Hepatocyte (in vitro differentiated cells): Measurements from ENCODE around the gene ZNF804B.

Experiments
- EZH2 ChIP-seq: fragments of 200-600 bp; sonication (generic); IDR thresholded peaks from 2 replicates; pipeline ENCODE4 v1.6.1; 2016; ENCODE audit warnings: antibody characterized with exemption, mild to moderate bottlenecking, borderline replicate concordance
- TF ChIP-seq, protein P1 (sequence below): fragments of 200-600 bp; sonication (generic); IDR thresholded peaks from 2 replicates; pipeline ENCODE4 v1.5.1; 2016; ENCODE audit warnings: antibody characterized with exemption, mild to moderate bottlenecking; ENCODE audit not compliant: poor library complexity

DNA sequence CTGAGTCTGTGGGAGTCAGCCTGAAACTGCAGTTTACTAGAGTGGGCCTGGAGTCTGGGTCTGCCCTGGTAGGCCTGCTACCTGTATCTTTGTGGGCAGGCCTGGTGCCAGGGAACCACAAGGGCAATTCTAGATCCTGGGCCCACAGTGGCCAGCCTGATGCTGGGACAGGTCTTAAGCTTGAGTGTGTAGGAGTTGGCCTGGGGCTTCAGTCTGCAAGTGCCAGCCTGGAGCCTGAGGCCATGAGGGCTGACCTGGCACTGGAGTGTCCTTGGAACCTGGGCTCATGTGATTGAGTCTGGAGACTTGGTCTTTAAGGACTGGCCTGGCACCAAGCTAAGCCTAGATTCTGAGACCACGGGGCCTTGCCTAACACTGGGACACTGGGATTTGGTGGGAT is 281.7 kb downstream of the ZNF804B start:
- no peak for TF ChIP-seq EZH2
- TF ChIP-seq, protein P1, sequence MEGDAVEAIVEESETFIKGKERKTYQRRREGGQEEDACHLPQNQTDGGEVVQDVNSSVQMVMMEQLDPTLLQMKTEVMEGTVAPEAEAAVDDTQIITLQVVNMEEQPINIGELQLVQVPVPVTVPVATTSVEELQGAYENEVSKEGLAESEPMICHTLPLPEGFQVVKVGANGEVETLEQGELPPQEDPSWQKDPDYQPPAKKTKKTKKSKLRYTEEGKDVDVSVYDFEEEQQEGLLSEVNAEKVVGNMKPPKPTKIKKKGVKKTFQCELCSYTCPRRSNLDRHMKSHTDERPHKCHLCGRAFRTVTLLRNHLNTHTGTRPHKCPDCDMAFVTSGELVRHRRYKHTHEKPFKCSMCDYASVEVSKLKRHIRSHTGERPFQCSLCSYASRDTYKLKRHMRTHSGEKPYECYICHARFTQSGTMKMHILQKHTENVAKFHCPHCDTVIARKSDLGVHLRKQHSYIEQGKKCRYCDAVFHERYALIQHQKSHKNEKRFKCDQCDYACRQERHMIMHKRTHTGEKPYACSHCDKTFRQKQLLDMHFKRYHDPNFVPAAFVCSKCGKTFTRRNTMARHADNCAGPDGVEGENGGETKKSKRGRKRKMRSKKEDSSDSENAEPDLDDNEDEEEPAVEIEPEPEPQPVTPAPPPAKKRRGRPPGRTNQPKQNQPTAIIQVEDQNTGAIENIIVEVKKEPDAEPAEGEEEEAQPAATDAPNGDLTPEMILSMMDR, result no peak
